ENCODE measurements around the gene LRMDA.

DNA sequence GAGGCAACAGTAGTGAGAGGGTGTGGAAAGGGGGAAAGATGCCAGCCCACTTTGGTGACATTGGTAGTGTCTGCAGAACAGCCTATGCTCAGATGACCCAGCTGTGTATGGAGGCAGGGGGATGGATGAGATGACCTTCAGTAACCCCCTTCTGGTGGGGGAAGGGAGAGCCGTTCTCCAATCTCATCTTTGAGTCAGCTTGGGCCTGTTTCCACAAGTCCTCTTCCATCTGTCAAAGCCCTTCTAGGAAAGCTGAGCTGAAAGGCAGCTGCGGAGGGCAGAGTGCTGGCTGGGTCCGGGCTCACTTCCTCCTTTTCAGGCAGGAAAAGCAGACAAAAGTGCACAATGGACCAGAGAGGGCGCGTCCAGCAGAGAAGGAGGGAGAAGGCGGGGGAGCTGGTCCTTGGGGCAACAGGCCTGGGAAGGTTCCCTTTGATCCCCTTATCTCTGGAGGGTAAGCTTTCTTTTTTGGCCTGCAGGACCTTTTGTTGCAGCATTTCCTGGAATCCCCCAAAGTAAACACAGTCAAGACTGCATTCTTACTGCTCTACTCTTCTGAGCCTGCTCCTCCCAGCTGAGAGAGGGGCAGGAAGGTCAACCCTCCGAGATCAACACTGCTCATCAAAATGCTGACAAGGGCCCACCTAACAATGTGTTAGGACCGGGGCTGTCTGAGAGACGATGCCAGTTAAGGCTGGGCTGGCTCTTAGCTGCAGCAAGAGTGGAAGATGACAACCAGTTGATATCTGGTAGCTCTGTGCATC lies 1.2 kb upstream of the LRMDA start:
- TF ChIP-seq, protein P1, sequence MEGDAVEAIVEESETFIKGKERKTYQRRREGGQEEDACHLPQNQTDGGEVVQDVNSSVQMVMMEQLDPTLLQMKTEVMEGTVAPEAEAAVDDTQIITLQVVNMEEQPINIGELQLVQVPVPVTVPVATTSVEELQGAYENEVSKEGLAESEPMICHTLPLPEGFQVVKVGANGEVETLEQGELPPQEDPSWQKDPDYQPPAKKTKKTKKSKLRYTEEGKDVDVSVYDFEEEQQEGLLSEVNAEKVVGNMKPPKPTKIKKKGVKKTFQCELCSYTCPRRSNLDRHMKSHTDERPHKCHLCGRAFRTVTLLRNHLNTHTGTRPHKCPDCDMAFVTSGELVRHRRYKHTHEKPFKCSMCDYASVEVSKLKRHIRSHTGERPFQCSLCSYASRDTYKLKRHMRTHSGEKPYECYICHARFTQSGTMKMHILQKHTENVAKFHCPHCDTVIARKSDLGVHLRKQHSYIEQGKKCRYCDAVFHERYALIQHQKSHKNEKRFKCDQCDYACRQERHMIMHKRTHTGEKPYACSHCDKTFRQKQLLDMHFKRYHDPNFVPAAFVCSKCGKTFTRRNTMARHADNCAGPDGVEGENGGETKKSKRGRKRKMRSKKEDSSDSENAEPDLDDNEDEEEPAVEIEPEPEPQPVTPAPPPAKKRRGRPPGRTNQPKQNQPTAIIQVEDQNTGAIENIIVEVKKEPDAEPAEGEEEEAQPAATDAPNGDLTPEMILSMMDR (conservative IDR thresholded peaks at IDR 0.05; ENCODE audit: low read length): no peak
- no peak for TF ChIP-seq EZH2phosphoT487 (IDR thresholded peaks at IDR 0.05; ENCODE audit: borderline replicate concordance)

Measured in Loucy (cell line).